ENCODE data around the gene STX16.

GRCh38 chr20:58642441-58642840 is 8.6 kb upstream of the STX16 start:
- no peak for TF ChIP-seq CTCF (IDR thresholded peaks at IDR 0.05; ENCODE audit: low read length)
- TF ChIP-seq EZH2 (IDR thresholded peaks at IDR 0.05; ENCODE audit: borderline replicate concordance, low read length) = no peak
